Loucy (cell line): Measurements from ENCODE around the gene ARHGAP27.

ENCODE experiments used
- EZH2phosphoT487 ChIP-seq: fragments of 200-600 bp; IDR thresholded peaks from 2 replicates; pipeline ENCODE4 v1.6.1; 2018; ENCODE audit warnings: antibody characterized with exemption, mild to moderate bottlenecking, moderate library complexity, borderline replicate concordance
- TF ChIP-seq, protein P1 (sequence below): fragments of 200-600 bp; sonication (generic); conservative IDR thresholded peaks from 2 replicates; pipeline ENCODE4 v1.5.1; 2014; ENCODE audit warnings: mild to moderate bottlenecking, antibody characterized with exemption, low read length

DNA sequence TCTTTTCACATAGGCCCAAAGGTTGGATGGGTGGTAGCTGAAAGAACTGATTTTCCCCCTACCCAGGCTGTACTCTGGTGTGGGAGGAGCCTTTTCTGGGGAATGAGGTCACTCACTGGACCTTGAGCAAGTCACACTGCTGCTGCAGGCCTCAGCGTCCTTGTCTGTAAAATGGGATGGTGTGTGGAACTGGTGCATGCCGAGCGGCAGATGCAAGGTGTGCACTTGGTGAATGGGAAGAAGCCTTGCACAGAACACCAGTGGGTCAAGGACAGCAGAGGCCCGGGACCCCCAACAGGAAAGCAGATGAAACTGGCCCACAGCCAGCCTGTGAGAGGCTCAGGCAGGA is 38.1 kb downstream of the ARHGAP27 start:
- TF ChIP-seq, protein P1, sequence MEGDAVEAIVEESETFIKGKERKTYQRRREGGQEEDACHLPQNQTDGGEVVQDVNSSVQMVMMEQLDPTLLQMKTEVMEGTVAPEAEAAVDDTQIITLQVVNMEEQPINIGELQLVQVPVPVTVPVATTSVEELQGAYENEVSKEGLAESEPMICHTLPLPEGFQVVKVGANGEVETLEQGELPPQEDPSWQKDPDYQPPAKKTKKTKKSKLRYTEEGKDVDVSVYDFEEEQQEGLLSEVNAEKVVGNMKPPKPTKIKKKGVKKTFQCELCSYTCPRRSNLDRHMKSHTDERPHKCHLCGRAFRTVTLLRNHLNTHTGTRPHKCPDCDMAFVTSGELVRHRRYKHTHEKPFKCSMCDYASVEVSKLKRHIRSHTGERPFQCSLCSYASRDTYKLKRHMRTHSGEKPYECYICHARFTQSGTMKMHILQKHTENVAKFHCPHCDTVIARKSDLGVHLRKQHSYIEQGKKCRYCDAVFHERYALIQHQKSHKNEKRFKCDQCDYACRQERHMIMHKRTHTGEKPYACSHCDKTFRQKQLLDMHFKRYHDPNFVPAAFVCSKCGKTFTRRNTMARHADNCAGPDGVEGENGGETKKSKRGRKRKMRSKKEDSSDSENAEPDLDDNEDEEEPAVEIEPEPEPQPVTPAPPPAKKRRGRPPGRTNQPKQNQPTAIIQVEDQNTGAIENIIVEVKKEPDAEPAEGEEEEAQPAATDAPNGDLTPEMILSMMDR, result no peak
- TF ChIP-seq EZH2phosphoT487, result no peak
